GM19438 (cell line): ENCODE results near the gene COX18.

Experiments
- ATAC-seq: cut with Tn5 transposase; IDR thresholded peaks from one replicate; pipeline ENCODE4 v1.9.1; 2021; ENCODE audit warnings: low read depth; ENCODE audit not compliant: unreplicated experiment

Gene COX18

DNA sequence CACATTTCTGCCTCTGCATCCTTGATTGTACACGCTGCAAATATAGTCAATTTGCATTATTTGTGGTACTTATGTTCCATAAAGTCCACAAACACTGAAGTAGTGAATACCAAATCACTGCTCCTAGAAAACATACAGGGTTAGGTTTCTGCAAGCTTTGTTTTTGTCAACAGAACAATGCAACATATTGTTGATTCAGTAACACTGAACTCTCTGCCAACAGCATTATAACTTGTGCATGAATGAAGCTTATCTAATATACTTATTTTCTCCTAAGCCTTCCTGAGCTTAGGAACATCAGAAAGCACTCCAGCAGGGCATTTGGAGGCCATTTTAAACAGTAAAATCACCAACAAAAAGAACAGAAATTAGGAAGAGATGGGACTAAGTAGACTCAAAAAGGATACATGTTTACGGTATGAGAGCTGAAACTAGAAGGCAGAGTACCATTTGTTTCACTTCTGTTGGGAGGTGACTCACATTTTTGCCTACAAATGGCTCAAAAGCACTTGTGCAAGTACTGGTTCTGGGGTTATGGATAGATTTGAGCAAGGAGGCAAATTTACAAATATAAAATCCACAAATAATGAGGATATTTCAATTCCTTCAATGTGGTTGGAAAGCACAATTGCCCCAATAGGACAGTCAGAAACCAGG, 14.1 kb downstream of the COX18 start:
- ATAC-seq = peak; percentile 98

- no peak for ATAC-seq
Observed at GRCh38 chr4:73053974-73054480, 15.5 kb downstream of the COX18 start.

DNA sequence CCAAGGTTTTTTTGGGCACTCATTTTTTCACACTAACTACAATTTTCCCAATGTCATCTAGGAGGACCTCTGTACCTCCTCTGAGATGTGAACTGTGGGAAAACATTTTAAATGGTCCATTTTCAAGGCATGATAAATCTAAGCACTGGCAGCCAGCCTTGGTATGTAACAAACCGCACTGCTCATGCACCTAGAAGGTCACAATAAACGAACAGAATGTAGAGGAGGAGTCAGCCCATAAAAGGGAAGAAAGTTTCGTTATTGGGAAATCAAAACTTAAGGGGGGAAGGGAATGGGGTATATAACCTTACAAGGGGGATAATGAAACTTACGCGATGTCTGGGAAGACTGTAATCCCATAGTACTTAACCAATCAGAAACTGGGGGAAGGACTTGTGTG, 16.4 kb downstream of the COX18 start:
- no peak for ATAC-seq

- no peak for ATAC-seq
Observed at GRCh38 chr4:73051625-73052024, 17.9 kb downstream of the COX18 start.

- no peak for ATAC-seq
Observed at GRCh38 chr4:73045879-73046278, 23.6 kb downstream of the COX18 start.

GRCh38 chr4:73037057-73037456, 32.5 kb downstream of the COX18 start:
- ATAC-seq = no peak

DNA sequence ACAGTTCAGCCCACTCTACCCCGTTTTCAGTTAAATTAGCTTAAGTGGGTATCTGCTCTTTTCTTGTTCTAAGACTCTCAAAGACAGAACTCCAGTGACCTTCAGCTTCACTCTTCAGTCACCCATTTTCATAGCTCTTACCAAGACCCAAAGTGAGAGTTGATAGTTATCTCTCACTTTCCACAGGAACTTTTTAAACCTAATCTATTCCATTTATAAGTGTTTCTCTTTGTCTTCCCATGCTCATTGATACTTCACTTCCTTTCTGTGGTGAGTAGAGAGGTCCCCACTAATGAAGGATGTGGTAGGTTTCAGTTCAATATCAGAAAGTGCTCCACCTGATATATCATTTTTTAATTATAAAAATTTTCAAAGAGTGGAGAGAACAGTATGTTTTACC, 33.4 kb downstream of the COX18 start:
- no peak for ATAC-seq

DNA sequence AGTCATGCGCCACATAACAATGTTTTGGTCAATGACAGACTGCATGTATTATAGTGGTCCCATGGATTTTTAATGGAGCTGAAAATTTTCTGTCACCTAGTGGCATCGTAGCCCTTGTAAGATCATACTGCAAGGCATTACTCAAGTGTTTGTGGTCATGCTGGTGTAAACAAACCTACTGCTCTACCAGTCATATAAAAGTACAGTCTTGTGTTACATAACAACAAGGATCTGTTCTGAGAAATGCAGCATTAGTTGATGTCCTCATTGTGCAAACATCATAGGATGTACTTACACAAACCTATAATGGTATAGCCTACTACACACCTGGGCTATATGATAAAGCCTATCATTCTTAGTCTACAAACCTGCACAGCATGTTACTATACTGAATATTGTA, 34.6 kb downstream of the COX18 start:
- no peak for ATAC-seq

DNA sequence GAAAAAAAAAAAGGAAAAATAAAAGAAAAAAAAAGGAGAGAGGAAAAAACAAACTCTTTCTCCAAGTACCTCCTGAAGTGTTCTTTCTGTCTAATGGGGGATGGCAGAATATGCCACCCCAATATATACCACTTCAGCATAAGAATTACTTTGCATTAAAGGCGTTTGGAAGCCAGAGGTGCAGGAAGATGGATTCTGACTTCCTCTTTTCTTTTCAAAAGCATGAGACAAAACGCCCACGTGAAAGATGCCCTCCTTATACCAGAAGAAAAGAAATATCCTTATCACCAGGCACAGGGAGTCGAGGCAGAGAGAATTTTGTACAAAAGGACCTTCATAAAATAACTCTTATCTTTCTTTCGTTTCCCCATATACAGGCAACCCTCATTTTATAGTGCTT, 40.9 kb downstream of the COX18 start:
- ATAC-seq = no peak

- ATAC-seq = no peak
Observed at GRCh38 chr4:73021634-73022033, 47.9 kb downstream of the COX18 start.

- ATAC-seq = no peak
Observed at GRCh38 chr4:73019462-73020047, 50.0 kb downstream of the COX18 start.

GRCh38 chr4:73018595-73018994, 50.9 kb downstream of the COX18 start:
- ATAC-seq = no peak

- ATAC-seq = no peak
Observed at GRCh38 chr4:73013310-73013709, 56.2 kb downstream of the COX18 start.

DNA sequence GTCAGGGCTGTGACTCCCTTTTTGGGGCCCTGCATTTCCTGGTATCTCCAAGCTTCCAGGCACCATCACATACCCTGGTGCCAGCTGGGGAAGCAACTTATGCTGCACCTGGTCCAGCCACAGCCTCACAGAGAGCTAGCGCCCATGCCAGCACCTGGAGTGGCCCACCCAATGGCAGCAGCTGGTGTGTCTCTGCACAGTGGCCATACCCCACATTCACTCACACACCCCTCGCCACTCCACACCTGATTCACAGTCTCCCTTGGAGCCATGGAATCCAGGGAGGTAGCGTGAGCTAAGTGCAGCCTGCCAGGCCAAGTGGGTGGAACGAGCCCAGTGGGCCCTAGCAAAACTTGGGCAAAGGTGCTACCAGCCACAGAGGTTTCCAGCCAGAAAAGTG, 56.8 kb downstream of the COX18 start:
- no peak for ATAC-seq

DNA sequence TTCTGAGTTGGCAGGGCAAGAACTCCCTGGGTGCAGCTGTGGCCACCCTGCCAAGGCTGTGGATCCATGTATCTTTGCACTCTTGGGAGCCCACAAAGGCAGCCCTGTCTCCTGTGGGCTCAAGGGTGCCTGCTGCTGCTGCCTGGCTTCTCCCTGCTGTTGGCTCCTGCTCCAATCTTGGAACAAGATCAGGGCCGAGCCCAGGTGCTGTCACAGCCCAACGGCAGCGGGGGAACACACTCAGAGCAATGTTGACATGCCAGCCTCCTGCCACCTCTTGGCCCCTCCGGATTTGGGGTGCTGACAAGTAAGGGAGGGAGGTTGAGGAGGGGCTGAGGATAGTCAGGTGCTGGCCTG, 57.9 kb downstream of the COX18 start:
- ATAC-seq = no peak

- no peak for ATAC-seq
Observed at GRCh38 chr4:73010789-73011628, 58.5 kb downstream of the COX18 start.

DNA sequence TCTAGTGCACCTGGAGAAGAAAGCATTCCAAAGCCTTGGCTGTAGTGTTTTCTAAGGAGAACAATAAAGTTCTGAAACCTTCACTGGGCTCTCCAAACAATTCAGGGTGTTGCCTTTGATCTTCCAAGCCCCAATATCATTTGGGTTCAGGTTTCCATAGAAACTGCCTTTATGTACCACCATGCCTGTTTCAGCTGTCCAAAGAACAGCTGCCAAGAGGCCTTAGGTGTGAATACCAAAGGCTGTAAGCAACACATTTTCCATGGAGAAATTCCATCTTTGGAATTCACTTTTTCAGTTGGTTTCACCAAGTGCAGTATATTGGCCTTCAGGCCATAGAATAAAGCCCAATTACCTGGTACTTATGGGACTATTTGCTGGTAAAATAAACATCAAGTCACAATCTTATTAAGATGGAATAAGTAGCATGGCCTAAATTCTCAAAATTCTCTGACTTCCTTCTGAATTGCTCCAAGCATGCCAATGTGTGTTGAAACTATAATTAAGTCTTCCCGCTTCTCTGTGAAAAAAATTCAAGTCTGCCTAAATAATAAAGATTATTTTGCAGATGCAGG, 61.9 kb downstream of the COX18 start:
- no peak for ATAC-seq

- ATAC-seq = peak; percentile 80
Observed at GRCh38 chr4:73006286-73006990, 63.1 kb downstream of the COX18 start.

- ATAC-seq = no peak
Observed at GRCh38 chr4:73005514-73005913, 64.0 kb downstream of the COX18 start.
